ENCODE results near the gene ACCSL. TPM values are rescaled to one million over a fixed set of nuclear protein-coding genes. Genes with fewer than 3 reads are reported as not detected.

ACCSL gene
- total RNA-seq, 2 donors from 2014 or later: not detected

GRCh38 chr11:44082645-44083044 is 34.9 kb downstream of the ACCSL start:
- intact Hi-C loops (cut with DNase I, micrococcal nuclease): no loop called here
- no peak for ATAC-seq
- no peak for DNase-seq

- ATAC-seq: no peak
- no peak for DNase-seq
Observed at GRCh38 chr11:44083433-44083832, 35.7 kb downstream of the ACCSL start.

GRCh38 chr11:44083906-44084305 is 36.1 kb downstream of the ACCSL start:
- intact Hi-C loops (cut with DNase I, micrococcal nuclease): no loop called here
- no peak for DNase-seq
- no peak for ATAC-seq

More at GRCh38 chr11:44083433-44083832, 35.7 kb downstream of the ACCSL start:
- intact Hi-C loops (cut with DNase I, micrococcal nuclease): no loop called here

GRCh38 chr11:44085330-44085729 is 37.5 kb downstream of the ACCSL start:
- intact Hi-C loops (cut with DNase I, micrococcal nuclease): no loop called here
- no peak for ATAC-seq
- DNase-seq: no peak

- intact Hi-C loops (cut with DNase I, micrococcal nuclease): no loop called here
- no peak for ATAC-seq
- no peak for DNase-seq
Observed at GRCh38 chr11:44088377-44088776, 40.6 kb downstream of the ACCSL start.

- DNase-seq (no peak), ATAC-seq (no peak)
- intact Hi-C loops (cut with DNase I, micrococcal nuclease): no loop called here
Observed at GRCh38 chr11:44088871-44089270, 41.1 kb downstream of the ACCSL start.

GRCh38 chr11:44090539-44090938 is 42.8 kb downstream of the ACCSL start:
- intact Hi-C loops (cut with DNase I, micrococcal nuclease): loop anchor here in 1 of 2 donors (10.0 kb wide), 1 partner anchor 444 kb away; no protein-coding TSS in a partner anchor
- DNase-seq (no peak), ATAC-seq (no peak)

- ATAC-seq (peak; percentile 48), DNase-seq (peak; percentile 80 to 88)
- intact Hi-C loops (cut with DNase I, micrococcal nuclease): loop anchor here in 1 of 2 donors (10.0 kb wide), 1 partner anchor 440 kb away; no protein-coding TSS in a partner anchor
Observed at GRCh38 chr11:44094260-44094868, 46.6 kb downstream of the ACCSL start.

GRCh38 chr11:44095506-44096359 is 48.0 kb downstream of the ACCSL start, which contains the start of gene EXT2:
Gene EXT2, plus strand, starts transcription at chr11:44095678. Its CDS starts 12,035 bp downstream, at chr11:44107713.
- intact Hi-C loops (cut with DNase I, micrococcal nuclease): loop anchor here in 1 of 2 donors (10.0 kb wide), 1 partner anchor 439 kb away; no protein-coding TSS in a partner anchor
- ATAC-seq: peak; percentile 93
- DNase-seq: peak; percentile 83 to 90

GRCh38 chr11:44096360-44097185 is 48.8 kb downstream of the ACCSL start:
- intact Hi-C loops (cut with DNase I, micrococcal nuclease): loop anchor here in 1 of 2 donors (10.0 kb wide), 1 partner anchor 438 kb away; no protein-coding TSS in a partner anchor
- peak; percentile 63 for ATAC-seq
- DNase-seq: no peak

- DNase-seq (no peak), ATAC-seq (no peak)
- intact Hi-C loops (cut with DNase I, micrococcal nuclease): loop anchor here in 1 of 2 donors (10.0 kb wide), 1 partner anchor 437 kb away; no protein-coding TSS in a partner anchor
Observed at GRCh38 chr11:44097821-44098220, 50.0 kb downstream of the ACCSL start.

- no peak for DNase-seq
- intact Hi-C loops (cut with DNase I, micrococcal nuclease): no loop called here
- ATAC-seq: no peak
Observed at GRCh38 chr11:44101098-44101497, 53.3 kb downstream of the ACCSL start.

- no peak for DNase-seq
- intact Hi-C loops (cut with DNase I, micrococcal nuclease): no loop called here
- ATAC-seq: no peak
Observed at GRCh38 chr11:44104481-44105294, 56.9 kb downstream of the ACCSL start.

GRCh38 chr11:44108260-44108659 is 60.5 kb downstream of the ACCSL start:
- intact Hi-C loops (cut with DNase I, micrococcal nuclease): no loop called here
- DNase-seq (no peak), ATAC-seq (no peak)
